B cell (primary cell): ENCODE data around the gene ZNF211. TPM values are rescaled to one million over a fixed set of nuclear protein-coding genes. Genes with fewer than 3 reads are reported as not detected.

Experiments
- ATAC-seq: fragments of 200-7000 bp; cut with Tn5 transposase; one replicate; pipeline ENCODE4 v1.10.0; 2021; ENCODE audit warnings: low read depth, mild to moderate bottlenecking, moderate number of reproducible peaks, moderate library complexity
- CTCF ChIA-PET: fragments of 350-600 bp; sonication (Branson Sonifier 250); formaldehyde crosslinking; loops from one replicate; lab custom pipeline; 2021; ENCODE audit warnings: antibody characterized with exemption, inconsistent platforms; lab: Charles Lee
- POLR2A ChIA-PET: fragments of 350-600 bp; sonication (Branson Sonifier 250); formaldehyde crosslinking; loops from one replicate; lab custom pipeline; 2021; ENCODE audit warnings: antibody characterized with exemption; lab: Charles Lee
- DNase-seq: peaks from one replicate; pipeline ENCODE4 v3.0.0; 2013
- H2AFZ ChIP-seq: 2 replicates; pipeline ENCODE4 v1.6.1; 2012; ENCODE audit warnings: mild to moderate bottlenecking, low read depth, low read length; ENCODE audit not compliant: insufficient read depth, poor library complexity, severe bottlenecking
- H3K27ac ChIP-seq, 2 donors: 1 replicate in 1 of 2; 2 replicates in 1 of 2; pipeline ENCODE4 v1.5.1; 2012 to 2013; ENCODE audit warnings: low read length in 2 of 2, mild to moderate bottlenecking in 2 of 2, moderate library complexity in 1 of 2
- H3K27me3 ChIP-seq, 4 experiments: fragments of 200-600 bp in 1 of 4; sonication (generic) in 1 of 4; replicated peaks in 1 of 4; 1 replicate in 2 of 4; 2 replicates in 2 of 4; pipeline versions ENCODE4 v1.6.1 to v1.7.0; 2013 to 2016; ENCODE audit warnings: low read length in 3 of 4, mild to moderate bottlenecking in 2 of 4, mixed read lengths in 1 of 4, moderate library complexity in 1 of 4; ENCODE audit not compliant: insufficient read depth in 4 of 4, control insufficient read depth in 3 of 4; ENCODE audit errors: control extremely low read depth in 1 of 4
- H3K36me3 ChIP-seq, 2 experiments: replicated peaks in 1 of 2; 1 replicate in 1 of 2; 2 replicates in 1 of 2; pipeline versions ENCODE4 v1.6.1 to v1.7.1; 2013; ENCODE audit warnings: low read length in 1 of 2; ENCODE audit not compliant: insufficient read depth in 2 of 2, control insufficient read depth in 1 of 2; ENCODE audit errors: control extremely low read depth in 1 of 2, extremely low read depth in 1 of 2
- H3K4me1 ChIP-seq, 2 donors: fragments of 200-600 bp in 1 of 2; sonication (generic) in 1 of 2; 1 replicate in 1 of 2; 2 replicates in 1 of 2; pipeline versions ENCODE4 v1.5.1 to v1.6.1; 2013 to 2017; ENCODE audit warnings: low read length in 2 of 2; ENCODE audit not compliant: control insufficient read depth in 2 of 2, insufficient read depth in 2 of 2
- H3K4me2 ChIP-seq: replicated peaks from 2 replicates; pipeline ENCODE3; 2012; ENCODE audit warnings: mild to moderate bottlenecking, low read depth, low read length; ENCODE audit not compliant: poor library complexity, severe bottlenecking
- H3K4me3 ChIP-seq, 5 experiments: fragments of 200-600 bp in 1 of 5; sonication (generic) in 1 of 5; 1 replicate in 3 of 5; 2 replicates in 2 of 5; pipeline versions ENCODE4 v1.5.1 to v1.7.0; 2011 to 2016; ENCODE audit warnings: low read length in 4 of 5, mild to moderate bottlenecking in 4 of 5, low read depth in 2 of 5, control low read depth in 1 of 5, moderate library complexity in 1 of 5; ENCODE audit not compliant: insufficient read depth in 1 of 5; ENCODE audit errors: control extremely low read depth in 1 of 5, extremely low read depth in 1 of 5
- H3K79me2 ChIP-seq: fragments of 200-600 bp; sonication (generic); one replicate; pipeline ENCODE4 v1.6.0; 2016; ENCODE audit warnings: low read length; ENCODE audit not compliant: control insufficient read depth, insufficient read depth
- H3K9ac ChIP-seq: fragments of 200-600 bp; sonication (generic); 2 replicates; pipeline ENCODE4 v1.6.1; 2017; ENCODE audit warnings: mild to moderate bottlenecking, low read length, moderate library complexity
- H3K9me3 ChIP-seq, 3 donors: one replicate each; pipeline versions ENCODE4 v1.6.1 to v1.7.1; 2013; ENCODE audit warnings: low read length in 2 of 3; ENCODE audit not compliant: control insufficient read depth in 2 of 3, insufficient read depth in 1 of 3; ENCODE audit errors: control extremely low read depth in 1 of 3
- H4K20me1 ChIP-seq: 2 replicates; pipeline ENCODE4 v1.6.0; 2012; ENCODE audit warnings: mild to moderate bottlenecking, low read length; ENCODE audit not compliant: insufficient read depth, control insufficient read depth, poor library complexity, severe bottlenecking
- H3K27ac Mint-ChIP-seq: one replicate; pipeline ENCODE4 v1.8.0; 2021; ENCODE audit warnings: mixed read lengths
- H3K27me3 Mint-ChIP-seq: one replicate; pipeline ENCODE4 v1.8.0; 2021; ENCODE audit warnings: mixed read lengths
- H3K4me1 Mint-ChIP-seq: one replicate; pipeline ENCODE4 v1.8.0; 2021; ENCODE audit warnings: mixed read lengths
- H3K4me3 Mint-ChIP-seq: one replicate; pipeline ENCODE4 v1.8.0; 2021; ENCODE audit warnings: mixed read lengths
- H3K9me3 Mint-ChIP-seq: one replicate; pipeline ENCODE4 v1.8.0; 2022; ENCODE audit warnings: mixed read lengths; ENCODE audit not compliant: insufficient read depth
- EZH2 ChIP-seq: IDR thresholded peaks from 2 replicates; pipeline ENCODE4 v1.6.1; 2012; ENCODE audit warnings: borderline replicate concordance, low read depth, mild to moderate bottlenecking, moderate library complexity, low read length; ENCODE audit not compliant: insufficient read depth, poor library complexity, severe bottlenecking
- WGBS: methylation state at CpG from one replicate; pipeline ENCODE4 v1.1.5; 2013; ENCODE audit warnings: missing lambda C conversion rate; ENCODE audit not compliant: insufficient coverage; 5-methylcytosine and 5-hydroxymethylcytosine counted together
- intact Hi-C: fragments of 100-400 bp; cut with micrococcal nuclease; formaldehyde crosslinking; loops from one replicate; pipeline ENCODE4 v1.10.0; 2022
- polyA plus RNA-seq: library from polyadenylated mRNA; depleted of rRNA; stranded (reverse); fragments of >200 nt; gene quantifications from 2 replicates; pipeline ENCODE4 v1.2.3, GENCODE V29; 2012
- total RNA-seq, 2 donors: library from RNA; stranded (reverse); fragments of 120-200 nt in 1 of 2; gene quantifications; 1 replicate in 1 of 2; 2 replicates in 1 of 2; pipeline versions ENCODE4 v1.2.3 to v1.2.4, GENCODE V29; 2013 to 2022
- TF ChIP-seq, protein P1 (sequence below): fragments of 200-600 bp; IDR thresholded peaks from one replicate; pipeline ENCODE4 v1.8.0; 2022; ENCODE audit warnings: antibody characterized with exemption, mild to moderate bottlenecking

The ZNF211 gene
- total and polyA plus RNA-seq, 2 donors (not counting 1 experiment from before 2014, with no cell fraction given), result 24.4 to 53.5 TPM

DNA sequence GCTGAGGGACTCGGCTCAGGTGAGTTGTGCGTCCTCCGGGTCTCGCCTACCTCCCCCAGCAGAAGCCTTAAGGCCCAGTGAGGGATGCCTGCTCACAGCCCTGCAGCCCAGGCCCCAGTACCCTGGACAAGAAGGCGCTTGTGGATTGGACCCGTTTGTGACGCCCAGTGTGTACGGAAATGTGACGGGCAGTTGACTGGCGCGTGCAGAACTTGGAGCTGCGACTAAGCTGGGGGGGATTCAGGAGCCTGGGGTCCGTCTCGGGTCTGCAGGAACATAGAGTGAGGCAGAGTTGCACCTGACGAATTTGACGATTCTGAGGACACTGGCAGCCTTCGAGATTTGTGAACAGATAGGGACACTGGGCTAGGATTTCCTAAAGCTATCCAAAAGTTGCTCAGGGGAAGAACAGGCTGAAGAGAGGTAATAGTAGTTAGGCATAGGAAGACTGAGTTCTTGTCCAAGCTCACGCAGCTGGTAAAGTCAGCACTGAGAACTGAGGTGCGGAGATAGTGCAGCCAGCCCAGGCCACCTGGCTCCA is 49.3 kb downstream of the ZNF211 start:
- Histone ChIP-seq H3K36me3 (peaks cover 10 to 33% of the 10 kb centered on the region in 2 experiments), H3K9ac (peak overlapping the region; percentile 85), H3K27me3 (peaks cover 0 to 4% (median 0%) of the 10 kb centered on the region in 4 experiments), H4K20me1 (no peaks in the 10 kb centered on the region), H3K27ac (peak overlapping the region; percentile 50 to 57), H3K4me1 (peaks cover 13 to 25% of the 10 kb centered on the region in 2 donors), H3K4me3 (peak overlapping the region; percentile 65 to 98 (median 90)), H3K9me3 (peaks cover 8 to 48% (median 37%) of the 10 kb centered on the region in 3 donors), H3K4me2 (peak overlapping the region; percentile 96), H2AFZ (peak overlapping the region; percentile 98), H3K79me2 (peaks cover 55% of the 10 kb centered on the region)
- ChIA-PET CTCF (interaction anchor here (1.1 to 1.6 kb wide), 4 partner anchors 10 to 68 kb away, joined by 3 to 4 read pairs (median 4); partner anchors contain the start of gene ZNF671), POLR2A (interaction anchor here (0.5 to 1.3 kb wide), 7 partner anchors 8 to 205 kb away, joined by 3 to 8 read pairs (median 3); partner anchors contain the start of genes ZNF154, ZNF211, ZNF671 and ZNF772)
- ATAC-seq, result no peak
- H3K9me3 Mint-ChIP-seq, result peaks cover 22% of the 10 kb centered on the region
- intact Hi-C loops, result loop anchor here (5.0 kb wide), 1 partner anchor 440 kb away; the partner anchor contains the start of gene ZNF805
- H3K27ac Mint-ChIP-seq, result peak overlapping the region; percentile 91
- DNase-seq, result no peak
- H3K4me3 Mint-ChIP-seq, result peak overlapping the region; percentile 98
- peaks cover 38% of the 10 kb centered on the region for H3K4me1 Mint-ChIP-seq
- 5% methylated on average over 19 of the region's 19 CpGs for WGBS
- TF ChIP-seq, protein P1, sequence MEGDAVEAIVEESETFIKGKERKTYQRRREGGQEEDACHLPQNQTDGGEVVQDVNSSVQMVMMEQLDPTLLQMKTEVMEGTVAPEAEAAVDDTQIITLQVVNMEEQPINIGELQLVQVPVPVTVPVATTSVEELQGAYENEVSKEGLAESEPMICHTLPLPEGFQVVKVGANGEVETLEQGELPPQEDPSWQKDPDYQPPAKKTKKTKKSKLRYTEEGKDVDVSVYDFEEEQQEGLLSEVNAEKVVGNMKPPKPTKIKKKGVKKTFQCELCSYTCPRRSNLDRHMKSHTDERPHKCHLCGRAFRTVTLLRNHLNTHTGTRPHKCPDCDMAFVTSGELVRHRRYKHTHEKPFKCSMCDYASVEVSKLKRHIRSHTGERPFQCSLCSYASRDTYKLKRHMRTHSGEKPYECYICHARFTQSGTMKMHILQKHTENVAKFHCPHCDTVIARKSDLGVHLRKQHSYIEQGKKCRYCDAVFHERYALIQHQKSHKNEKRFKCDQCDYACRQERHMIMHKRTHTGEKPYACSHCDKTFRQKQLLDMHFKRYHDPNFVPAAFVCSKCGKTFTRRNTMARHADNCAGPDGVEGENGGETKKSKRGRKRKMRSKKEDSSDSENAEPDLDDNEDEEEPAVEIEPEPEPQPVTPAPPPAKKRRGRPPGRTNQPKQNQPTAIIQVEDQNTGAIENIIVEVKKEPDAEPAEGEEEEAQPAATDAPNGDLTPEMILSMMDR, result no peak
- TF ChIP-seq EZH2, result no peak
- H3K27me3 Mint-ChIP-seq, result peaks cover 15% of the 10 kb centered on the region

DNA sequence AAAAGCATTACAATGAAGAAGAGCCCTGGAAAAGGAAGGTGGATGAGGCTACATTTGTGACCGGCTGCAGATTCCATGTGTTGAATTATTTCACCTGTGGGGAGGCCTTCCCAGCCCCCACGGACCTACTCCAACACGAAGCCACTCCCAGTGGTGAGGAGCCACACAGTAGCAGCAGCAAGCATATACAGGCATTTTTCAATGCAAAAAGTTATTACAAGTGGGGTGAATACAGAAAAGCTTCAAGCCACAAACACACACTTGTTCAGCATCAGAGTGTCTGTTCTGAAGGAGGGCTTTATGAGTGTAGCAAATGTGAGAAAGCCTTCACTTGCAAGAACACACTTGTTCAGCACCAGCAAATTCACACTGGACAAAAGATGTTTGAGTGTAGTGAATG is 53.8 kb downstream of the ZNF211 start:
- POLR2A ChIA-PET, result no interaction called here
- Mint-ChIP-seq H3K4me3 (no peak overlapping the region), H3K4me1 (peaks cover 33% of the 10 kb centered on the region), H3K27me3 (no peaks in the 10 kb centered on the region), H3K27ac (no peak overlapping the region), H3K9me3 (peaks cover 22% of the 10 kb centered on the region)
- 100% methylated on average over 1 of the region's 3 CpGs for WGBS
- no peak for DNase-seq
- intact Hi-C loops, result no loop called here
- Histone ChIP-seq H3K4me1 (peaks cover 13 to 20% of the 10 kb centered on the region in 2 donors), H3K36me3 (peaks cover 11 to 43% of the 10 kb centered on the region in 2 experiments), H3K4me3 (no peak overlapping the region), H3K79me2 (peaks cover 85% of the 10 kb centered on the region), H3K9ac (no peak overlapping the region), H4K20me1 (no peaks in the 10 kb centered on the region), H3K4me2 (no peak overlapping the region), H3K9me3 (peaks cover 9 to 68% (median 67%) of the 10 kb centered on the region in 3 donors), H3K27ac (no peak overlapping the region), H2AFZ (no peak overlapping the region), H3K27me3 (no peaks in the 10 kb centered on the region)
- no peak for ATAC-seq
- TF ChIP-seq EZH2, result no peak
- TF ChIP-seq, protein P1, result no peak
- CTCF ChIA-PET, result no interaction called here
